H1 (cell line): ENCODE results near the gene GFI1B. TPM values are rescaled to one million over a fixed set of nuclear protein-coding genes. Genes with fewer than 3 reads are reported as not detected.

ENCODE experiments used
- CTCF ChIA-PET: fragments of 300-600 bp; sonication (Branson Sonifier 250); formaldehyde crosslinking; loops from one replicate; lab custom pipeline; 2021; ENCODE audit not compliant: partially characterized antibody; lab: Charles Lee
- POLR2A ChIA-PET: fragments of 300-600 bp; sonication (Branson Sonifier 250); formaldehyde crosslinking; loops from one replicate; lab custom pipeline; 2021; ENCODE audit warnings: inconsistent platforms; ENCODE audit not compliant: partially characterized antibody; lab: Charles Lee
- DNase-seq, 2 experiments: peaks; one replicate each; pipeline versions ENCODE4 v3.0.0 to v3.0.0-alpha.2; 2010 to 2022; ENCODE audit warnings: low spot score in 2 of 2, low read depth in 1 of 2, mixed read lengths in 1 of 2
- FAIRE-seq: peaks from 2 replicates; lab custom pipeline; 2011; peaks lifted over from hg19 to GRCh38; lab: Jason Lieb, UNC
- H2AFZ ChIP-seq: 2 replicates; pipeline ENCODE4 v1.8.1; 2012; ENCODE audit warnings: low read length, inconsistent platforms
- H2AK5ac ChIP-seq: 2 replicates; pipeline ENCODE4 v1.6.1; 2013; ENCODE audit warnings: low read depth, low read length
- H2BK120ac ChIP-seq: replicated peaks from 2 replicates; pipeline ENCODE3; 2013; ENCODE audit warnings: low read depth, low read length, inconsistent platforms
- H2BK12ac ChIP-seq: 2 replicates; pipeline ENCODE4 v1.6.1; 2013; ENCODE audit warnings: low read depth, low read length
- H2BK15ac ChIP-seq: 2 replicates; pipeline ENCODE4 v1.6.1; 2013; ENCODE audit warnings: low read length
- H2BK20ac ChIP-seq: 2 replicates; pipeline ENCODE4 v1.6.1; 2013; ENCODE audit warnings: low read length
- H2BK5ac ChIP-seq: 2 replicates; pipeline ENCODE4 v1.6.1; 2013; ENCODE audit warnings: low read depth, low read length
- H3K14ac ChIP-seq: 2 replicates; pipeline ENCODE4 v1.6.1; 2013; ENCODE audit warnings: inconsistent platforms; ENCODE audit not compliant: insufficient read length
- H3K18ac ChIP-seq: 2 replicates; pipeline ENCODE4 v1.6.1; 2013; ENCODE audit warnings: low read length; ENCODE audit errors: extremely low read depth
- H3K23ac ChIP-seq: 2 replicates; pipeline ENCODE4 v1.6.1; 2013; ENCODE audit warnings: inconsistent platforms; ENCODE audit not compliant: insufficient read length
- H3K23me2 ChIP-seq: 2 replicates; pipeline ENCODE4 v1.6.1; 2013; ENCODE audit warnings: low read depth, low read length
- H3K27ac ChIP-seq: 2 replicates; pipeline ENCODE4 v1.6.1; 2011; ENCODE audit warnings: low read depth, low read length, inconsistent platforms
- H3K27me3 ChIP-seq, 4 experiments: replicated peaks in 1 of 4; 1 replicate in 1 of 4; 2 replicates in 3 of 4; pipeline versions ENCODE4 v1.6.1 to v1.8.1; 2011 to 2013; ENCODE audit warnings: low read length in 3 of 4, mild to moderate bottlenecking in 3 of 4, inconsistent platforms in 2 of 4, mixed read lengths in 2 of 4, moderate library complexity in 1 of 4; ENCODE audit not compliant: control insufficient read depth in 3 of 4, insufficient read depth in 3 of 4; ENCODE audit errors: extremely low read depth in 1 of 4
- H3K36me3 ChIP-seq, 4 experiments: 2 replicates each; pipeline versions ENCODE4 v1.6.1 to v1.8.1; 2011 to 2013; ENCODE audit warnings: mild to moderate bottlenecking in 4 of 4, low read length in 3 of 4, moderate library complexity in 2 of 4, control low read depth in 1 of 4, inconsistent platforms in 1 of 4; ENCODE audit not compliant: insufficient read depth in 4 of 4, control insufficient read depth in 2 of 4
- H3K4ac ChIP-seq: replicated peaks from 2 replicates; pipeline ENCODE3; 2013; ENCODE audit warnings: low read length, low read depth, mixed read lengths, inconsistent platforms; ENCODE audit not compliant: insufficient read length
- H3K4me1 ChIP-seq, 4 experiments: replicated peaks in 1 of 4; 1 replicate in 1 of 4; 2 replicates in 3 of 4; pipeline versions ENCODE4 v1.6.1 to v1.8.1; 2011 to 2013; ENCODE audit warnings: low read length in 3 of 4, inconsistent platforms in 2 of 4, mixed read lengths in 1 of 4; ENCODE audit not compliant: insufficient read depth in 4 of 4, control insufficient read depth in 3 of 4
- H3K4me2 ChIP-seq, 2 experiments: 2 replicates each; pipeline versions ENCODE4 v1.6.1 to v1.8.1; 2011 to 2013; ENCODE audit warnings: low read depth in 2 of 2, low read length in 2 of 2, control low read depth in 1 of 2, inconsistent platforms in 1 of 2, mild to moderate bottlenecking in 1 of 2; ENCODE audit not compliant: insufficient read depth in 1 of 2
- H3K4me3 ChIP-seq, 4 experiments: fragments of 200-600, 300-600 bp in 1 of 4; sonication (generic), shearing (Covaris generic), sonication (Bioruptor Twin) in 1 of 4; 2 replicates each; pipeline versions ENCODE4 v1.5.1 to v1.8.1; 2011 to 2016; ENCODE audit warnings: low read length in 4 of 4, low read depth in 3 of 4, control low read depth in 2 of 4, inconsistent platforms in 2 of 4, mild to moderate bottlenecking in 2 of 4, mixed read lengths in 1 of 4, moderate library complexity in 1 of 4; ENCODE audit not compliant: insufficient read depth in 2 of 4; ENCODE audit errors: extremely low read depth in 1 of 4
- H3K56ac ChIP-seq: replicated peaks from 2 replicates; pipeline ENCODE3; 2013; ENCODE audit warnings: low read depth, mild to moderate bottlenecking, mixed read lengths, low read length, inconsistent platforms; ENCODE audit not compliant: insufficient read length
- H3K79me1 ChIP-seq: 2 replicates; pipeline ENCODE4 v1.6.1; 2013; ENCODE audit warnings: low read depth, low read length, control low read depth
- H3K79me2 ChIP-seq, 2 experiments: 2 replicates each; pipeline versions ENCODE4 v1.6.1 to v1.8.1; 2012 to 2013; ENCODE audit warnings: low read length in 2 of 2, mild to moderate bottlenecking in 2 of 2, inconsistent platforms in 1 of 2; ENCODE audit not compliant: insufficient read depth in 2 of 2, control insufficient read depth in 1 of 2
- H3K9ac ChIP-seq, 4 experiments: replicated peaks in 1 of 4; 1 replicate in 1 of 4; 2 replicates in 3 of 4; pipeline versions ENCODE4 v1.6.1 to v1.8.1; 2011 to 2013; ENCODE audit warnings: low read depth in 3 of 4, low read length in 3 of 4, control low read depth in 2 of 4, mild to moderate bottlenecking in 2 of 4, moderate library complexity in 2 of 4, inconsistent platforms in 1 of 4; ENCODE audit errors: extremely low read depth in 1 of 4
- H3K9me3 ChIP-seq, 2 experiments: 2 replicates each; pipeline versions ENCODE4 v1.6.1 to v1.8.1; 2012 to 2013; ENCODE audit warnings: mild to moderate bottlenecking in 2 of 2, moderate library complexity in 2 of 2, control low read depth in 1 of 2, inconsistent platforms in 1 of 2, low read depth in 1 of 2, low read length in 1 of 2, mixed read lengths in 1 of 2; ENCODE audit not compliant: insufficient read depth in 2 of 2
- H4K20me1 ChIP-seq, 2 experiments: replicated peaks in 1 of 2; 2 replicates each; pipeline versions ENCODE3 to v1.8.1; 2011 to 2013; ENCODE audit warnings: inconsistent platforms in 2 of 2, low read length in 2 of 2, mild to moderate bottlenecking in 1 of 2; ENCODE audit not compliant: insufficient read depth in 2 of 2, control insufficient read depth in 1 of 2
- H4K5ac ChIP-seq: 2 replicates; pipeline ENCODE4 v1.6.1; 2013; ENCODE audit warnings: low read length, low read depth, mixed read lengths, inconsistent platforms; ENCODE audit not compliant: insufficient read length
- H4K8ac ChIP-seq: 2 replicates; pipeline ENCODE4 v1.8.0; 2013; ENCODE audit warnings: mild to moderate bottlenecking, moderate library complexity, low read length, inconsistent platforms; ENCODE audit not compliant: insufficient read depth; ENCODE audit errors: extremely low read depth
- H4K91ac ChIP-seq: replicated peaks from 2 replicates; pipeline ENCODE3; 2013; ENCODE audit warnings: low read length, mixed read lengths, inconsistent platforms; ENCODE audit not compliant: insufficient read length
- ASH2L ChIP-seq: fragments of 200-600, 300-600 bp; sonication (generic); IDR thresholded peaks from one replicate; pipeline ENCODE4 v1.7.1; 2017; ENCODE audit warnings: low read length
- ATF2 ChIP-seq: IDR thresholded peaks from 2 replicates; pipeline ENCODE4 v1.6.1; 2012; ENCODE audit warnings: low read length, inconsistent platforms
- BRCA1 ChIP-seq: IDR thresholded peaks from 2 replicates; pipeline ENCODE4 v1.6.1; 2012; ENCODE audit warnings: low read depth, low read length, improper control_type of control experiment
- CHD2 ChIP-seq: IDR thresholded peaks from 2 replicates; pipeline ENCODE4 v1.6.1; 2012; ENCODE audit warnings: low read length, improper control_type of control experiment
- CTBP2 ChIP-seq: IDR thresholded peaks from 2 replicates; pipeline ENCODE4 v1.7.0; 2011; ENCODE audit warnings: borderline replicate concordance, mild to moderate bottlenecking, moderate library complexity, mixed read lengths, low read length; ENCODE audit not compliant: insufficient read depth, insufficient read length
- GTF2F1 ChIP-seq: IDR thresholded peaks from 2 replicates; pipeline ENCODE4 v1.6.1; 2012; ENCODE audit warnings: low read depth, low read length, improper control_type of control experiment, borderline replicate concordance
- HDAC6 ChIP-seq: IDR thresholded peaks from one replicate; pipeline ENCODE4 v1.7.1; 2012; ENCODE audit warnings: low read depth, mild to moderate bottlenecking, inconsistent platforms, low read length, moderate library complexity
- MAFK ChIP-seq: IDR thresholded peaks from 2 replicates; pipeline ENCODE4 v1.6.1; 2012; ENCODE audit warnings: low read depth, mild to moderate bottlenecking, improper control_type of control experiment, low read length
- PHF8 ChIP-seq: fragments of 200-600 bp; sonication (generic); conservative IDR thresholded peaks from 2 replicates; pipeline ENCODE4 v1.7.1; 2012; ENCODE audit warnings: low read depth, mild to moderate bottlenecking, inconsistent platforms, low read length, moderate library complexity
- POLR2AphosphoS5 ChIP-seq: IDR thresholded peaks from 2 replicates; pipeline ENCODE4 v1.6.1; 2011; ENCODE audit warnings: low read depth, low read length
- SAP30 ChIP-seq: fragments of 300-600 bp; sonication (generic); IDR thresholded peaks from 2 replicates; pipeline ENCODE4 v1.7.1; 2012; ENCODE audit warnings: low read length, moderate library complexity, mild to moderate bottlenecking, inconsistent platforms; ENCODE audit not compliant: insufficient read depth, insufficient replicate concordance
- TAF1 ChIP-seq: IDR thresholded peaks from 2 replicates; pipeline ENCODE4 v1.6.1; 2011; ENCODE audit warnings: mild to moderate bottlenecking, low read depth, low read length
- ZNF274 ChIP-seq: IDR thresholded peaks from 2 replicates; pipeline ENCODE4 v1.7.0; 2012; ENCODE audit warnings: low read length, borderline replicate concordance; ENCODE audit errors: extremely low read depth
- WGBS, 2 experiments: shearing (Covaris generic) in 1 of 2; methylation state at CpG; one replicate each; pipeline versions ENCODE4 v1.1.6 to v1.1.7; 2013 to 2015; ENCODE audit warnings: low lambda C conversion rate in 2 of 2, mixed read lengths in 2 of 2, inconsistent platforms in 1 of 2, low coverage in 1 of 2, missing lambda C conversion rate in 1 of 2; ENCODE audit not compliant: insufficient replicate concordance in 2 of 2, insufficient coverage in 1 of 2, insufficient read length in 1 of 2; ENCODE audit errors: extremely low coverage in 1 of 2, missing lambda C conversion rate in 1 of 2; 5-methylcytosine and 5-hydroxymethylcytosine counted together
- polyA plus RNA-seq, 7 experiments: library from polyadenylated mRNA; depleted of rRNA in 3 of 7; stranded (reverse) in 5 of 7; unstranded in 2 of 7; fragments of >200 nt in 5 of 7; fragments of 200-250 nt in 2 of 7; gene quantifications; 1 replicate in 5 of 7; 2 replicates in 1 of 7; 4 replicates in 1 of 7; pipeline versions ENCODE4 v1.2.1 to v1.2.3, GENCODE V29; 2011 to 2013; ENCODE audit warnings: missing spikeins in 2 of 7, mixed read lengths in 2 of 7
- total RNA-seq: library from RNA; stranded (reverse); fragmentation: NEBNext Ultra II Directional; extraction: Animal tissue kit (Norgen Biotek cat#: 25700); gene quantifications from 2 replicates; pipeline ENCODE4 v1.2.1, GENCODE V29; 2021

Gene GFI1B
- total and polyA plus RNA-seq, 2 of the 8 experiments (the other 6 are each of a cell fraction or from before 2014, with no cell fraction given) = 0.09 to 0.11 TPM

- Histone ChIP-seq H3K23me2 (peaks cover 7% of the 10 kb centered on the region; the same call in 1 of the 2 replicates), H3K4ac (no peak overlapping the region), H3K18ac (no peak overlapping the region), H2BK120ac (no peak overlapping the region), H2BK20ac (no peak overlapping the region), H2AFZ (no peak overlapping the region; the same call in 1 of the 2 replicates), H3K14ac (no peak overlapping the region), H3K56ac (no peak overlapping the region), H2AK5ac (no peak overlapping the region), H3K79me2 (peaks cover 12 to 29% of the 10 kb centered on the region in 2 experiments), H3K9ac (no peak overlapping the region), H4K8ac (no peak overlapping the region), H3K27me3 (no peaks in the 10 kb centered on the region), H3K4me1 (peaks cover 2 to 12% (median 9%) of the 10 kb centered on the region in 4 experiments), H4K5ac (no peak overlapping the region), H4K91ac (no peak overlapping the region), H3K9me3 (no peaks in the 10 kb centered on the region), H3K23ac (no peak overlapping the region), H2BK12ac (no peak overlapping the region), H2BK15ac (no peak overlapping the region), H3K36me3 (no peaks in the 10 kb centered on the region), H3K27ac (no peak overlapping the region), H3K4me2 (no peak overlapping the region), H2BK5ac (no peak overlapping the region), H4K20me1 (peaks cover 0 to 2% of the 10 kb centered on the region in 2 experiments), H3K79me1 (peaks cover 5% of the 10 kb centered on the region), H3K4me3 (no peak overlapping the region)
- WGBS, 2 experiments = 83% methylated on average over 3 of the region's 3 CpGs; no CpG with 5 or more reads in 1 of the 2 experiments
- no peak for DNase-seq
- CTCF ChIA-PET = interaction anchor here (0.6 to 1.0 kb wide), 4 partner anchors 27 to 339 kb away, joined by 3 read pairs; no protein-coding TSS in a partner anchor
- POLR2A ChIA-PET = interaction anchor here (0.7 to 1.2 kb wide), 3 partner anchors 8 to 26 kb away, joined by 3 to 4 read pairs (median 3); no protein-coding TSS in a partner anchor
- no peak for FAIRE-seq
- TF ChIP-seq ATF2 (no peak), MAFK (no peak), CTBP2 (no peak), PHF8 (no peak), ASH2L (no peak), POLR2AphosphoS5 (no peak), TAF1 (no peak), ZNF274 (no peak), SAP30 (no peak), CHD2 (no peak), BRCA1 (no peak), HDAC6 (no peak), GTF2F1 (no peak)
Observed at GRCh38 chr9:132946211-132946610, 32.3 kb upstream of the GFI1B start.
